Stimulated activated CD8-positive, alpha-beta memory T cell treated with anti-CD3 and anti-CD28 coated beads, Interleukin-4, amount 100 ng/mL, for 48 hours (primary cell): ENCODE measurements around the gene SHISA5.
"Not testable (repeated sequence)": the region's sequence is repeated elsewhere in the genome, so short reads cannot be mapped to it uniquely, and the experiment has no call there.

ENCODE experiments used
- DNase-seq: peaks from one replicate; pipeline ENCODE4 v3.0.0-alpha.2; 2020

Gene SHISA5

GRCh38 chr3:48476426-48477053 is 27.4 kb downstream of the SHISA5 start:
- no peak for DNase-seq

DNA sequence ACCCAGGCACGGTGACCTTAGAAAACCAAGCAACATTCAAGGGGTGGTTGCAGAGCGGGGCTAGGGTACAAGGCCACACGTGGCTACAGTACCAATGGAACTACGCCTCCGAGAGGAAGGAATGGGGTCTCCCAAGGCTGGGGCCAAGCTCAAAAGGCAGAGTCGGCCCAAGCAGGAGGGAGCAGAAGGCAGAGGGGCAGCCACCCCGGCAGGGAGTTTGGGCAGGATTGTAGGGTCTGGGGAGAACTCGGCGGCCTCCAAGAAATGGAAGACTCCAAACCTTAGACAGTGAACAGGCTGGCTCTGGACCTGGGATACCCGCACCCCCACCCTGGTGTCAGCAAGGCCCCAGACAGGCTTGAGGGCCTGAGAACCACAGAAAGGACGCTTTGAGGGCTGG is 28.8 kb downstream of the SHISA5 start:
- no peak for DNase-seq

- no peak for DNase-seq
Measured at GRCh38 chr3:48474619-48475018, 29.4 kb downstream of the SHISA5 start.

- DNase-seq, result not testable (repeated sequence)
Measured at GRCh38 chr3:48474031-48474430, 29.9 kb downstream of the SHISA5 start.

DNA sequence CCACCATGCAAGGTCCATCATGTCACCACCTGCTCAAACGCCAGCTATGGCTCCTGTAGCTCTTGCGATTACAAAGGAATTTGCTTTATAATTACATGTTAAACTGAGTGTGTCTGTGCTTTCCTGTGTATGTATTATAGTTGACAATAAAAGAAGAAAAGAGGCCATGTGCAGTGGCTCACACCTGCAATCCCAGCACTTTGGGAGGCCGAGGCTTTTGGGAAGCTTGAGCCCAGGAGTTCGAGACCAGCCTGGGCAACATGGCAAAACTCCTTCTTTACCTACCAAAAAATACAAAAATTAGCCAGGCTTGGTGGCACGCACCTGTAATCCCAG is 30.4 kb downstream of the SHISA5 start:
- DNase-seq, result no peak

DNA sequence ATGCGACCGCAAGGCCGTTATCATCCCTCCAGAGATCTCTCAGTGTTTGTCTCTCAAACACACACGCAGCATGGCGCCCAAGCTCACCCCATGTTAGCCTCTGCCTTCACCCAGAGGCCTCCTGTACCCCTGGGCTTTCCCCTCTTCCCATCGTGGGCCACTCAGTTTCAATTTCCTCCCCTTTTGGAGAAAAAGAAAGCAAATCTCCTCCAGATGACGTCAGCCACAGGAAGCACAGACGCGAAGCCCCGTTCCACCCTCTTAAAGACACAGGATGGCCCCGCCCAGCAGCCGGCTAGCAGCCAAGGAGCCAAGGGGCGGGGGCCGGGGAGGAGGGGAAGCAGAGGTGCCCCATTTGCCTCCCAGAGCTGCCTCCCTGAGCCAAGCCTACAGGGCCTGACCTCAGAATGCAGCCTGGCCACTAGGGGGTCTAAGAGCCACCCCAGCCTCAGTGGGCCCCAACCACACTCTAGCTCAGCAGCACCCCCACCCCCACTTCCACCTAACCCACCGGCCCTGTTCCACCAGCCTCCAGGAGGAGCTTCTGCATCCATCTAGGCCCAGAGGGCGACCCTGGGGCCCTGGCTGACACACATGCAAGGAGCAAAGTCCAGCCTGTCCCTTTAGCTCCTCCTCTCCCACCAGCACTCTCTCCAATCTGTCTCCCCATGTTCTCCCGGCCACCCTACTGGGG is 30.9 kb downstream of the SHISA5 start:
- DNase-seq, result peak; percentile 96

- no peak for DNase-seq
Measured at GRCh38 chr3:48472673-48472922, 31.4 kb downstream of the SHISA5 start.

GRCh38 chr3:48470286-48470685 is 33.7 kb downstream of the SHISA5 start:
- DNase-seq, result no peak

- no peak for DNase-seq
Measured at GRCh38 chr3:48469046-48469915, 34.7 kb downstream of the SHISA5 start.

- DNase-seq, result no peak
Measured at GRCh38 chr3:48468329-48468731, 35.6 kb downstream of the SHISA5 start.

DNA sequence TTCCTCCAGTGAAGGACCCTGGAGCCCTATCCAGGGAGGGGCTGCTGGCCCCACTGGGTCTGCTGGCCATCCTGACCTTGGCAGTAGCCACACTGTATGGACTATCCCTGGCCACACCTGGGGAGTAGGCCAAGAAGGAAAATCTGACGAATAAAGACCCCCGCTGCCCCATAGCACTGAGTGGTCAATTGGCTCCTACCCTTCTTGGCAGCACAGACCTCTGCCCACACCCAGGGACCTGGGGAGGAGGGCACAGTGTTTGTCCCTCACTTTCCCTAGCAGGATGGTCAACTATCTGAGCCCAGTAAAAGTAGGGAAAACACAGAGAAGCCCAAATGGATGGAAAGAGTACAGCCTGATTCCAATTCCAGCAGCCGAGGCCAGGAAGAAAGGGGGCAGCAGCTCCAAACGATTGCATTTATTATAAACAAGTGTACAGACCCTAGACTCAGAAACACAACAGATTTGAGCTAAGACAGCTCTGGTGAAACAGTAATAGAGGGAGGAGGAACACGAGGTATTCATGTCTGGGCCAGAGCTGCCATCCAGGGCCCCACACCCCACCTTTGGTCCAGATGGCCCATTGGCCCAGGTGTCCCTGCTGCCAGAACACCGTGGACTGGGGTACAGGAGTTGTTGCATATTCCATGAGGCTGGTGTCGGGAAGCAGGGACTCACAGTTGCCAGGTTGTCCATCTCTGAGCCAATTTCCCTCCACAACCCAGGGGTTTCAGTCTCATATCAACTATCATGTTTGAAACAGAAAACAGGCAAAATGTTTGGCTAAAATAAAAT is 36.3 kb downstream of the SHISA5 start:
- no peak for DNase-seq

DNA sequence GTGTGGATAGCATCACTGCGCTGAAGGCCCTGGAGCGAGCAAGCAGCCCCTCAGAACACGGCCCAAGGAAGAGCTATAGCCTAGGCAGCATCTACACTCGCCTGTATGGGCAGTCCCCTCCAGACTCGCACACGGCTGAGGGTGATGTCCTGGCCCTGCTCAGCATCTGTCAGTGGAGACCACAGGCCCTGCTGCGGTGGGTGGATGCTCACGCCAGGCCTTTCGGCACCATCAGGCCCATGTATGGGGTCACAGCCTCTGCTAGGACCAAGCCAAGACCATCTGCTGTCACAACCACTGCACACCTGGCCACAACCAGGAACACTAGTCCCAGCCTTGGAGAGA is 36.9 kb downstream of the SHISA5 start:
- no peak for DNase-seq

- no peak for DNase-seq
Measured at GRCh38 chr3:48466386-48467109, 37.4 kb downstream of the SHISA5 start.

DNA sequence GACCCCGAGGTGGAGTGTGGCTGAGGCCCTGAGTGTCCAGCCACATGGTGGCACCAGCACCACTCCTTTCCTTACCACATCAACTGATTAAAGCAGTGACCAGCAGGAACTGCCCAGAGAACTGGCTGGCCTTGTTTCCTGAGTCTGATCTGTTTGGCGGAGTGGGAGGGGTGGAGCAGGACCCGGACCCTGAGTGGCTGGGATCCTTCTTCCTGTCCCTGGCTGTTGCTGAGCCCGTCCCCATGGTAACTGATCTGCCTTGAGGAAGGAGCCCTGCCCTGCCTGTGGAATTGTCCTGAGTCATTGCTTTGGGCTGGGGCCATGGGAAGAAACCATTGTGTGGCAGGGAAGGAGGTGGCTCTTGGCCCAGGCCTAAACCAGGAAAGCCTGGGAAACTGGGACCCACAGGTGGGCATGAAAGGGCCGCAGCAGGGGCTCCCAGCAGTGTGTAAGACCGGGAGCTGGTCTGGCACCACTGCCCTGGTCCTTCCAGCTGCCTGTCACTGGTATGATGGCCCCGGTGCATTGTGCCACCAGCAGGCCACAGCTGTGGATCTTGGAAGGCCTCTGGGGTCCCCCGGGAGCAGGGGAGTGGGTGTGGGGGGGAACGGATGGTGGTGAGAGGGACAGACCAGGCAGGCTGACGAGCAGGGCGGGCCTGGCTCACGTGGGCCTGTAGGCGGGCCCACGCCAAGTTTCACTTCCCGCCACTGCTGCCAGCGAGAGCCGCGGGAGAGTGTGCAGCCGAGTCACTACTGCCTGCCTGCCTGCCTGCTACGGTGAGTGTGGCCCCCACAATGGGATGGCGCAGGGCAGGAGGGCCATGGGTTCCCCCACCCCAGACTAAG is 38.2 kb downstream of the SHISA5 start:
- DNase-seq, result peak; percentile 84

DNA sequence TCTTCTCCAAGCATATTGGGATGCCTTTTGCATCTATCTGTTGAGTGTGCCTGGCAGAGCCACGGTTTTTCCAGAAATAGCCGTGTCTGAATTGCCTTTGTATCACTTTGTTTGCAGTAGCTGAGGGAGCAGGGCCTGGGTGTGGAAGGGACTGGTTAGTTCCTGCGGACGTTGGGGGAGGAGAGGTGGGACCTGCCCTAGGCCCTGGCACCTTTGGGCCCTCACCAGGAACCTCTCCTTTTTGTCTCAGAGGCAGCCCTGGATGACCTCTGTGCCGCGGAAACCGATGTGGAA is 38.8 kb downstream of the SHISA5 start:
- no peak for DNase-seq

GRCh38 chr3:48464713-48465221 is 39.2 kb downstream of the SHISA5 start:
- no peak for DNase-seq

DNA sequence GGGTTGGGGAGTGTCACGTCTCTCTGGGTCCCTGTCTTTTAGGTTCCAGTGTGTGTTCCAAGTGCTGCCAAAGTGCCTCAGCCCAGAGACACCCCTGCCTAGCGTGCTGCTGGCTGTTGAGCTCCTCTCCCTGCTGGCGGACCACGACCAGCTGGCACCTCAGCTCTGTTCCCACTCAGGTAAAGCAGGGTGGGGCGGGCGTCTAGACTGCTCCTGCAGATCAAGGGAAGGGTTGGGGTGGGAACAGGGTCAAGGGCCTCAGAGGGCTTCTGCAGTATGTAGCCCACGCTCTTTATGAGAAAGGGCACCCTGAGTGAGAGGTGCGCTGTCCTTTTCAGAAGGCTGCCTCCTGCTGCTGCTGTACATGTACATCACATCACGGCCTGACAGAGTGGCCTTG is 40.3 kb downstream of the SHISA5 start:
- no peak for DNase-seq

GRCh38 chr3:48461767-48462166 is 42.2 kb downstream of the SHISA5 start:
- not testable (repeated sequence) for DNase-seq

GRCh38 chr3:48460517-48460902 is 43.5 kb downstream of the SHISA5 start:
- no peak for DNase-seq

- no peak for DNase-seq
Measured at GRCh38 chr3:48459773-48460516, 44.0 kb downstream of the SHISA5 start.

DNA sequence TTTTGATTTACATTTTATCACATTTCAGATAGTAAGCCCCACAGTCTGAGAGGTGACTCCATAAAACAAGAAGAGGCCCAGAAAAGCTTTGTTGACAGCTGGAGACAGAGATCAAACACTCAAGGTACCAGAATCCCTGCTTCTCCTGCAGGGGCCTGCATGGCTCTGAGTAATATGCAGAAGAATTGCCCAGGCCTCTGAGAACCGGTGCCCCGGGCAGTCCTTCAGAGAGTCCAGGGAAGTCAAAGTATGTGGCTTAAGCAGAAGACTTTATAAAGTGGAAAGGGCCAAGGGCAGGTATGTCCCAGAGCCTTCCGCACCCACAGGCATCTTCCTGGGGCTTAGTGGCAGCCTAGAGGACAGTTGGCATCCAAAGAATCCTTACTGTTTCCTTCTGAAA is 44.6 kb downstream of the SHISA5 start:
- no peak for DNase-seq
